CD14-positive monocyte (primary cell): ENCODE results near the gene CHMP4B. TPM values are rescaled to one million over a fixed set of nuclear protein-coding genes. Genes with fewer than 3 reads are reported as not detected.

Source experiments
- DNase-seq, 3 donors: peaks; one replicate each; pipeline ENCODE4 v3.0.0-alpha.2; 2011 to 2022
- H2AFZ ChIP-seq: 2 replicates; pipeline ENCODE4 v1.6.0; 2012; ENCODE audit warnings: mild to moderate bottlenecking, low read depth, low read length, inconsistent platforms; ENCODE audit not compliant: insufficient read depth, poor library complexity, severe bottlenecking
- H3K27ac ChIP-seq, 2 donors: 1 replicate in 1 of 2; 2 replicates in 1 of 2; pipeline ENCODE4 v1.5.1; 2012 to 2013; ENCODE audit warnings: low read length in 2 of 2, control low read depth in 1 of 2, inconsistent platforms in 1 of 2, low read depth in 1 of 2, mild to moderate bottlenecking in 1 of 2
- H3K27me3 ChIP-seq, 2 donors: one replicate each; pipeline versions ENCODE4 v1.6.0 to v1.6.1; 2011 to 2013; ENCODE audit warnings: low read length in 2 of 2; ENCODE audit not compliant: control insufficient read depth in 2 of 2, insufficient read depth in 2 of 2
- H3K36me3 ChIP-seq, 2 donors: replicated peaks in 1 of 2; 1 replicate in 1 of 2; 2 replicates in 1 of 2; pipeline versions ENCODE4 v1.5.1 to v1.6.1; 2012 to 2013; ENCODE audit warnings: low read length in 2 of 2, control low read depth in 1 of 2, inconsistent platforms in 1 of 2, mild to moderate bottlenecking in 1 of 2; ENCODE audit not compliant: insufficient read depth in 2 of 2, control insufficient read depth in 1 of 2
- H3K4me1 ChIP-seq, 2 donors: 1 replicate in 1 of 2; 2 replicates in 1 of 2; pipeline versions ENCODE4 v1.5.1 to v1.6.1; 2012 to 2013; ENCODE audit warnings: low read length in 2 of 2, control low read depth in 1 of 2, inconsistent platforms in 1 of 2, mild to moderate bottlenecking in 1 of 2, moderate library complexity in 1 of 2; ENCODE audit not compliant: insufficient read depth in 2 of 2, control insufficient read depth in 1 of 2
- H3K4me2 ChIP-seq: replicated peaks from 2 replicates; pipeline ENCODE3; 2012; ENCODE audit warnings: low read length, moderate library complexity, mild to moderate bottlenecking; ENCODE audit not compliant: poor library complexity, severe bottlenecking; ENCODE audit errors: extremely low read depth
- H3K4me3 ChIP-seq, 3 experiments: fragments of 200-600 bp in 1 of 3; sonication (generic) in 1 of 3; replicated peaks in 1 of 3; 1 replicate in 2 of 3; 2 replicates in 1 of 3; pipeline ENCODE4 v1.5.1; 2011 to 2013; ENCODE audit warnings: low read length in 3 of 3, mild to moderate bottlenecking in 3 of 3, control low read depth in 2 of 3, low read depth in 2 of 3, inconsistent platforms in 1 of 3, moderate library complexity in 1 of 3
- H3K79me2 ChIP-seq: 2 replicates; pipeline ENCODE4 v1.6.0; 2012; ENCODE audit warnings: mild to moderate bottlenecking, control low read depth, inconsistent platforms, low read length, moderate library complexity; ENCODE audit not compliant: insufficient read depth
- H3K9ac ChIP-seq: 2 replicates; pipeline ENCODE4 v1.6.0; 2017; ENCODE audit warnings: low read length, mild to moderate bottlenecking; ENCODE audit not compliant: insufficient read depth, poor library complexity, severe bottlenecking
- H3K9me3 ChIP-seq, 2 donors: replicated peaks in 1 of 2; 1 replicate in 1 of 2; 2 replicates in 1 of 2; pipeline versions ENCODE4 v1.5.1 to v1.6.1; 2012 to 2013; ENCODE audit warnings: low read length in 2 of 2, control low read depth in 1 of 2; ENCODE audit not compliant: control insufficient read depth in 1 of 2, insufficient read depth in 1 of 2
- H4K20me1 ChIP-seq: 2 replicates; pipeline ENCODE4 v1.6.0; 2012; ENCODE audit warnings: mild to moderate bottlenecking, low read length, control low read depth, moderate library complexity; ENCODE audit not compliant: insufficient read depth
- H3K27ac Mint-ChIP-seq, 7 donors: one replicate each; pipeline ENCODE4 v1.8.0; 2020; ENCODE audit warnings: mild to moderate bottlenecking in 7 of 7, mixed read lengths in 7 of 7, moderate library complexity in 6 of 7, inconsistent platforms in 2 of 7
- H3K27me3 Mint-ChIP-seq, 3 donors: one replicate each; pipeline ENCODE4 v1.8.0; 2021 to 2022; ENCODE audit warnings: low read depth in 3 of 3, mild to moderate bottlenecking in 3 of 3, mixed read lengths in 3 of 3, moderate library complexity in 3 of 3, inconsistent platforms in 1 of 3
- H3K36me3 Mint-ChIP-seq, 2 donors: one replicate each; pipeline ENCODE4 v1.8.0; 2020; ENCODE audit warnings: mixed read lengths in 2 of 2, inconsistent platforms in 1 of 2, mild to moderate bottlenecking in 1 of 2
- H3K4me1 Mint-ChIP-seq: one replicate; pipeline ENCODE4 v1.8.0; 2020; ENCODE audit warnings: mild to moderate bottlenecking, mixed read lengths
- H3K4me3 Mint-ChIP-seq, 2 donors: one replicate each; pipeline ENCODE4 v1.8.0; 2020; ENCODE audit warnings: mild to moderate bottlenecking in 2 of 2, mixed read lengths in 2 of 2, moderate library complexity in 1 of 2
- H3K9me3 Mint-ChIP-seq, 7 donors: one replicate each; pipeline ENCODE4 v1.8.0; 2020 to 2022; ENCODE audit warnings: mixed read lengths in 7 of 7, mild to moderate bottlenecking in 6 of 7, moderate library complexity in 6 of 7, inconsistent platforms in 2 of 7
- WGBS: methylation state at CpG from one replicate; pipeline ENCODE4 v1.1.5; 2013; ENCODE audit warnings: missing lambda C conversion rate; ENCODE audit not compliant: insufficient coverage; 5-methylcytosine and 5-hydroxymethylcytosine counted together
- intact Hi-C, 2 donors: fragments of 100-400 bp; cut with micrococcal nuclease; formaldehyde crosslinking; loops; one replicate each; pipeline versions ENCODE4 v1.15.0 to v1.15.1; 2023
- polyA plus RNA-seq, 3 donors: library from polyadenylated mRNA; depleted of rRNA in 1 of 3; unstranded in 2 of 3; stranded (reverse) in 1 of 3; fragments of 300-500 nt in 2 of 3; fragments of >200 nt in 1 of 3; fragmentation: Illumina TruSeq in 2 of 3; gene quantifications; 1 replicate in 2 of 3; 2 replicates in 1 of 3; pipeline ENCODE4 v1.2.3, GENCODE V29; 2012 to 2021
- TF ChIP-seq, protein P1 (sequence below): fragments of 200-600 bp; IDR thresholded peaks from one replicate; pipeline ENCODE4 v1.8.0; 2022; ENCODE audit warnings: antibody characterized with exemption, mild to moderate bottlenecking

Gene CHMP4B
- polyA plus RNA-seq, 3 donors, result 7.1 to 181 (median 10.0) TPM

DNA sequence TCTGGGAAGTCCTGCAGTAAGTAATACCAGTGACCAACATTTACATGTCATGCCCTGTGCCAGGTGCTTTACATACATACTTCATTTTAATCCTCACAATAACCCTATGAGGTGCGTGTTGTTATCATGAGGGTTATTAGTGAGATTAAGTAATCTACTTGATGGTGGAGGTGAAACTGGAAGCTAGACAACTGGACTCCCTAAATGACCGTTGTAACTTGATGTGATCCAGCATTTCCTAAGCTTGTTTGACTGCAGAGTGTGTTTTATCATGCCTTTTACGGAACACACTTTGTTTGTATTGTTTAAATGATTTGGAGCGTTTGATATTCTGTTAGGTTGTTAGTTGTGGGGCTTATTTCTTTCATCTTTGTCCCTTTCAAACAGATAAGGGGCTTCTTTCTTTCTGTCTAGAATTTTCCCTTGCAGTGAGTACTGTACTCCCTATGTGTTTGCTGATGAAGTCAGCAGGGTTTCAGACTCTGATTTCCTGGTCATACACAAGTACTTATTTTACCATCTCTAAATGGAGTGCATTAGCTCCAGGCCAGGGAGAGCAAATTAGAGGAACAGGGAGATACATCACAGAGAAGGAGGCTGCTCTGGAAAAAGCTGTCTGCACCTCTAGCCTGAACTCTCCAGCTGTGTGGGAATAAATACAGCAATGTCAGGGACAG lies 29.7 kb downstream of the CHMP4B start:
- 67% methylated on average over 1 of the region's 4 CpGs for WGBS
- H3K4me1 Mint-ChIP-seq, result peaks cover 82% of the 10 kb centered on the region
- H3K9me3 Mint-ChIP-seq, result no peaks in the 10 kb centered on the region
- DNase-seq, result no peak
- Histone ChIP-seq H3K36me3 (peaks cover 2 to 18% of the 10 kb centered on the region in 2 donors), H3K4me1 (peaks cover 43 to 55% of the 10 kb centered on the region in 2 donors), H2AFZ (no peak overlapping the region), H3K79me2 (peaks cover 100% of the 10 kb centered on the region), H3K27ac (peak overlapping the region in 1 of 2 donors; percentile 42), H3K4me2 (no peak overlapping the region), H3K4me3 (no peak overlapping the region), H3K27me3 (no peaks in the 10 kb centered on the region), H3K9me3 (no peaks in the 10 kb centered on the region), H4K20me1 (peaks cover 100% of the 10 kb centered on the region), H3K9ac (no peak overlapping the region)
- TF ChIP-seq, protein P1, sequence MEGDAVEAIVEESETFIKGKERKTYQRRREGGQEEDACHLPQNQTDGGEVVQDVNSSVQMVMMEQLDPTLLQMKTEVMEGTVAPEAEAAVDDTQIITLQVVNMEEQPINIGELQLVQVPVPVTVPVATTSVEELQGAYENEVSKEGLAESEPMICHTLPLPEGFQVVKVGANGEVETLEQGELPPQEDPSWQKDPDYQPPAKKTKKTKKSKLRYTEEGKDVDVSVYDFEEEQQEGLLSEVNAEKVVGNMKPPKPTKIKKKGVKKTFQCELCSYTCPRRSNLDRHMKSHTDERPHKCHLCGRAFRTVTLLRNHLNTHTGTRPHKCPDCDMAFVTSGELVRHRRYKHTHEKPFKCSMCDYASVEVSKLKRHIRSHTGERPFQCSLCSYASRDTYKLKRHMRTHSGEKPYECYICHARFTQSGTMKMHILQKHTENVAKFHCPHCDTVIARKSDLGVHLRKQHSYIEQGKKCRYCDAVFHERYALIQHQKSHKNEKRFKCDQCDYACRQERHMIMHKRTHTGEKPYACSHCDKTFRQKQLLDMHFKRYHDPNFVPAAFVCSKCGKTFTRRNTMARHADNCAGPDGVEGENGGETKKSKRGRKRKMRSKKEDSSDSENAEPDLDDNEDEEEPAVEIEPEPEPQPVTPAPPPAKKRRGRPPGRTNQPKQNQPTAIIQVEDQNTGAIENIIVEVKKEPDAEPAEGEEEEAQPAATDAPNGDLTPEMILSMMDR, result no peak
- peaks cover 0 to 8% (median 7%) of the 10 kb centered on the region in 3 donors for H3K27me3 Mint-ChIP-seq
- peak overlapping the region in 2 of 7 donors; percentile 47 to 51 for H3K27ac Mint-ChIP-seq
- H3K36me3 Mint-ChIP-seq, result peaks cover 10 to 55% of the 10 kb centered on the region in 2 donors
- intact Hi-C loops, result no loop called here
- H3K4me3 Mint-ChIP-seq, result no peak overlapping the region

DNA sequence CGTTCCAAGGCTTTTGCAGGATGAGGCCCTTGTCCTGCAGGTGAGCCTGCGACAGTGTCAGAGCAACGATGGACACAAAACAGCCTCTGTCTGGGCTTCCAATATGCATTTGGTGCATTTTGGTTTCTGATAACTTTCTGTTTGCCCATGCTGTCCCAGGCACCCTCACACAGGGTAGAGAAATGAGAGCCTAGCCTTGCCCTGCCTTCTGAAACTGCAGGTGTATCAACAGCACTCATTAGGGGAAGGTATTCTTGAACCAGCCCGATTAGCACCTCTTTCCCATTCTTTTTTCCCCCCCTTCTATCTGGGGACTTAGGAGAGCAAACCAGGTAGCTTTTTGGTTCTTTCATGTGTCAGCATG lies 30.3 kb downstream of the CHMP4B start:
- no peak overlapping the region for H3K4me3 Mint-ChIP-seq
- DNase-seq, result no peak
- H3K27me3 Mint-ChIP-seq, result peaks cover 0 to 7% (median 7%) of the 10 kb centered on the region in 3 donors
- TF ChIP-seq, protein P1, result no peak
- Histone ChIP-seq H3K27me3 (no peaks in the 10 kb centered on the region), H3K36me3 (peaks cover 0 to 13% of the 10 kb centered on the region in 2 donors), H3K27ac (peak overlapping the region in 1 of 2 donors; percentile 42), H3K9ac (no peak overlapping the region), H3K79me2 (peaks cover 100% of the 10 kb centered on the region), H3K4me2 (no peak overlapping the region), H3K4me1 (peaks cover 41 to 54% of the 10 kb centered on the region in 2 donors), H2AFZ (no peak overlapping the region), H4K20me1 (peaks cover 100% of the 10 kb centered on the region), H3K4me3 (no peak overlapping the region), H3K9me3 (no peaks in the 10 kb centered on the region)
- peak overlapping the region in 2 of 7 donors; percentile 35 to 48 for H3K27ac Mint-ChIP-seq
- 100% methylated on average over 3 of the region's 4 CpGs for WGBS
- intact Hi-C loops, result no loop called here
- H3K4me1 Mint-ChIP-seq, result peaks cover 84% of the 10 kb centered on the region
- H3K9me3 Mint-ChIP-seq, result no peaks in the 10 kb centered on the region
- peaks cover 13 to 53% of the 10 kb centered on the region in 2 donors for H3K36me3 Mint-ChIP-seq
